Measurements from ENCODE around the gene TTLL13. TPM values are rescaled to one million over a fixed set of nuclear protein-coding genes. Genes with fewer than 3 reads are reported as not detected.
"Not testable (repeated sequence)": the region's sequence is repeated elsewhere in the genome, so short reads cannot be mapped to it uniquely, and the experiment has no call there.

TTLL13 gene
- total and polyA plus RNA-seq, 2 of the 8 experiments (the other 6 are each of a cell fraction or from before 2014, with no cell fraction given), result 0.03 TPM; not detected in 1

- TF ChIP-seq TBP (IDR thresholded peaks at IDR 0.05; ENCODE audit: low read depth, low read length), result no peak
- no peak for TF ChIP-seq SAP30 (IDR thresholded peaks at IDR 0.05; ENCODE audit: insufficient read depth, insufficient replicate concordance, low read length)
- no peak for TF ChIP-seq RNF2 (IDR thresholded peaks at IDR 0.05; ENCODE audit: borderline replicate concordance, low read depth, low read length, missing control alignments, poor library complexity, severe bottlenecking)
These were observed 10.2 kb downstream of the TTLL13 start (continued) for GRCh38 chr15:90259524-90259923.

DNA sequence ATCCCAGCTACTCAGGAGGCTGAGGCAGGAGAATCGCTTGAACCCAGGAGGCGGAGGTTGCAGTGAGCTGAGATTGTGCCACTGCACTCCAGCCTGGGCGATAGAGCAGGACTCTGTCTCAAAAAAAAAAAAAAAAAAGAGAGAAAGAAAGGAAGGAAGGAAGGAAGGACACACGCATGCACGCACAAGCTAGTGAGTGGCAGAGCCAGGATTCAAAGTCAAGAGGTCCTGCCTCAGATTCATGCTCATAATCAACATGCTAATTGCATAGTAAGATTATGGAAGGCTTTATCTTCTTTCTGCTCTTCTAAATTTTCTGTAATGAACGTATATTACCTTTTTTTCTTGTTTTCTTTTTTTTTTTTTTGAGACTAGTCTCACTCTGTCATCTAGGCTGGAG lies 11.4 kb downstream of the TTLL13 start:
- H3K27ac ChIP-seq (ENCODE audit: low read depth, low read length); H2AK5ac ChIP-seq (ENCODE audit: low read depth, low read length); H4K5ac ChIP-seq (ENCODE audit: insufficient read length, low read depth, low read length); H3K4ac ChIP-seq (replicated peaks; ENCODE audit: insufficient read length, low read depth, low read length); H2BK15ac ChIP-seq (ENCODE audit: low read length); H3K79me1 ChIP-seq (ENCODE audit: low read depth, low read length); H2BK20ac ChIP-seq (ENCODE audit: low read length); H3K4me3 ChIP-seq (ENCODE audit: extremely low read depth in 1 of 4, insufficient read depth in 2 of 4, low read depth in 3 of 4, low read length in 4 of 4); H2AFZ ChIP-seq (ENCODE audit: low read length); H4K8ac ChIP-seq (ENCODE audit: extremely low read depth, insufficient read depth, low read length); H4K20me1 ChIP-seq (replicated peaks in 1 of 2; ENCODE audit: control insufficient read depth in 1 of 2, insufficient read depth in 2 of 2, low read length in 2 of 2); H3K23ac ChIP-seq (ENCODE audit: insufficient read length); H2BK12ac ChIP-seq (ENCODE audit: low read depth, low read length); H3K9ac ChIP-seq (replicated peaks in 1 of 4; ENCODE audit: extremely low read depth in 1 of 4, low read depth in 3 of 4, low read length in 3 of 4); H3K23me2 ChIP-seq (ENCODE audit: low read depth, low read length); H3K4me2 ChIP-seq (ENCODE audit: insufficient read depth in 1 of 2, low read depth in 2 of 2, low read length in 2 of 2); H2BK120ac ChIP-seq (replicated peaks; ENCODE audit: low read depth, low read length); DNase-seq (ENCODE audit: low read depth in 1 of 2, low spot score in 2 of 2); H2BK5ac ChIP-seq (ENCODE audit: low read depth, low read length); H3K56ac ChIP-seq (replicated peaks; ENCODE audit: insufficient read length, low read depth, low read length); H4K91ac ChIP-seq (replicated peaks; ENCODE audit: insufficient read length, low read length); H3K18ac ChIP-seq (ENCODE audit: extremely low read depth, low read length); H3K9me3 ChIP-seq (ENCODE audit: insufficient read depth in 2 of 2, low read depth in 1 of 2, low read length in 1 of 2); POLR2A ChIA-PET (ENCODE audit: partially characterized antibody); H3K27me3 ChIP-seq (replicated peaks in 1 of 4; ENCODE audit: control insufficient read depth in 3 of 4, extremely low read depth in 1 of 4, insufficient read depth in 3 of 4, low read length in 3 of 4); H3K79me2 ChIP-seq (ENCODE audit: control insufficient read depth in 1 of 2, insufficient read depth in 2 of 2, low read length in 2 of 2); FAIRE-seq; H3K36me3 ChIP-seq (ENCODE audit: control insufficient read depth in 2 of 4, insufficient read depth in 4 of 4, low read length in 3 of 4); H3K14ac ChIP-seq (ENCODE audit: insufficient read length); H3K4me1 ChIP-seq (replicated peaks in 1 of 4; ENCODE audit: control insufficient read depth in 3 of 4, insufficient read depth in 4 of 4, low read length in 3 of 4): not testable (repeated sequence)
- CTCF ChIA-PET (ENCODE audit: partially characterized antibody), result interaction anchor here (1.2 to 2.4 kb wide), 2 partner anchors 27 to 40 kb away, joined by 3 to 8 read pairs; partner anchors contain the start of genes CIB1 and GDPGP1
- WGBS, 2 experiments (ENCODE audit: extremely low coverage in 1 of 2, insufficient coverage in 1 of 2, insufficient read length in 1 of 2, insufficient replicate concordance in 2 of 2, low coverage in 1 of 2, low lambda C conversion rate in 2 of 2, missing lambda C conversion rate in 1 of 2), result 88% methylated on average over 1 of the region's 6 CpGs; no CpG with 5 or more reads in 1 of the 2 experiments
